Mesothelial cell of epicardium (in vitro differentiated cells): Measurements from ENCODE around the gene MYL6B. TPM values are rescaled to one million over a fixed set of nuclear protein-coding genes. Genes with fewer than 3 reads are reported as not detected.
A peak's percentile ranks its signal among the peaks of the same experiment; 100 is the strongest.

Experiments
- DNase-seq, 2 experiments: peaks; one replicate each; pipeline ENCODE4 v3.0.0; 2021; ENCODE audit warnings: low spot score in 2 of 2; ENCODE audit not compliant: unreplicated experiment in 2 of 2
- H3K27ac Mint-ChIP-seq: 2 replicates; pipeline ENCODE4 v1.8.0; 2021; ENCODE audit warnings: mixed read lengths
- H3K27me3 Mint-ChIP-seq: 2 replicates; pipeline ENCODE4 v1.8.0; 2021; ENCODE audit warnings: low read depth, mixed read lengths
- H3K36me3 Mint-ChIP-seq: 2 replicates; pipeline ENCODE4 v1.8.0; 2021; ENCODE audit warnings: mixed read lengths
- H3K4me1 Mint-ChIP-seq: 2 replicates; pipeline ENCODE4 v1.8.0; 2021; ENCODE audit warnings: mixed read lengths
- H3K4me3 Mint-ChIP-seq: 2 replicates; pipeline ENCODE4 v1.8.0; 2021; ENCODE audit warnings: mild to moderate bottlenecking, moderate library complexity, mixed read lengths
- H3K9me3 Mint-ChIP-seq: 2 replicates; pipeline ENCODE4 v1.8.0; 2021; ENCODE audit warnings: mixed read lengths
- CTCF ChIP-seq: fragments of 200-600 bp; sonication (generic); IDR thresholded peaks from one replicate; pipeline ENCODE4 v1.5.0; 2021; ENCODE audit warnings: antibody characterized with exemption; ENCODE audit not compliant: unreplicated experiment
- total RNA-seq: library from RNA; stranded (reverse); gene quantifications from 3 replicates; pipeline ENCODE4 v1.2.1, GENCODE V29; 2021

MYL6B gene
- total RNA-seq, 1 donor from 2014 or later, result 150 TPM

- H3K27me3 Mint-ChIP-seq, result no peaks in the 10 kb centered on the region
- H3K36me3 Mint-ChIP-seq, result peaks cover 10% of the 10 kb centered on the region
- peaks cover 3% of the 10 kb centered on the region for H3K4me1 Mint-ChIP-seq
- H3K9me3 Mint-ChIP-seq, result no peaks in the 10 kb centered on the region
- peak overlapping the region; percentile 23 for H3K27ac Mint-ChIP-seq
- no peak overlapping the region for H3K4me3 Mint-ChIP-seq
- no peak for TF ChIP-seq CTCF
- DNase-seq, result no peak
Measured at GRCh38 chr12:56202366-56202765, 50.0 kb downstream of the MYL6B start.

GRCh38 chr12:56202838-56203237 is 50.5 kb downstream of the MYL6B start:
- Mint-ChIP-seq H3K27ac (peak overlapping the region; percentile 23), H3K27me3 (no peaks in the 10 kb centered on the region), H3K4me1 (peaks cover 3% of the 10 kb centered on the region), H3K9me3 (no peaks in the 10 kb centered on the region), H3K4me3 (no peak overlapping the region), H3K36me3 (peaks cover 15% of the 10 kb centered on the region)
- no peak for TF ChIP-seq CTCF
- no peak for DNase-seq

GRCh38 chr12:56204275-56204674 is 51.9 kb downstream of the MYL6B start:
- Mint-ChIP-seq H3K4me1 (no peaks in the 10 kb centered on the region), H3K36me3 (peaks cover 18% of the 10 kb centered on the region), H3K9me3 (no peaks in the 10 kb centered on the region), H3K27me3 (no peaks in the 10 kb centered on the region), H3K27ac (no peak overlapping the region), H3K4me3 (no peak overlapping the region)
- no peak for TF ChIP-seq CTCF
- no peak for DNase-seq

GRCh38 chr12:56205445-56205844 is 53.1 kb downstream of the MYL6B start:
- H3K27ac Mint-ChIP-seq, result no peak overlapping the region
- TF ChIP-seq CTCF, result no peak
- H3K4me3 Mint-ChIP-seq, result no peak overlapping the region
- no peaks in the 10 kb centered on the region for H3K9me3 Mint-ChIP-seq
- H3K36me3 Mint-ChIP-seq, result peaks cover 27% of the 10 kb centered on the region
- DNase-seq, result no peak
- no peaks in the 10 kb centered on the region for H3K27me3 Mint-ChIP-seq
- H3K4me1 Mint-ChIP-seq, result no peaks in the 10 kb centered on the region

- no peaks in the 10 kb centered on the region for H3K9me3 Mint-ChIP-seq
- TF ChIP-seq CTCF, result no peak
- H3K4me1 Mint-ChIP-seq, result no peaks in the 10 kb centered on the region
- no peaks in the 10 kb centered on the region for H3K27me3 Mint-ChIP-seq
- no peak overlapping the region for H3K4me3 Mint-ChIP-seq
- no peak for DNase-seq
- no peak overlapping the region for H3K27ac Mint-ChIP-seq
- peaks cover 33% of the 10 kb centered on the region for H3K36me3 Mint-ChIP-seq
Measured at GRCh38 chr12:56206452-56207166, 54.2 kb downstream of the MYL6B start.

Other genes starting within 250 kb of the MYL6B start
- gene PYM1, start 224.7 kb upstream of the MYL6B start, total RNA-seq, result 21.1 to 23.8 TPM (median 22.9 TPM) in 3 replicates
- gene DGKA, start 221.4 kb upstream of the MYL6B start, total RNA-seq, result 29.7 to 42.2 TPM (median 33.5 TPM) in 3 replicates
- gene PMEL, start 186.5 kb upstream of the MYL6B start, total RNA-seq, result 3.6 to 5.3 TPM (median 5.1 TPM) in 3 replicates
- 52.0 to 54.0 TPM (median 52.4 TPM) in 3 replicates for gene CDK2, start 185.8 kb upstream of the MYL6B start, total RNA-seq
- gene RAB5B, start 178.5 kb upstream of the MYL6B start, total RNA-seq, result 99.3 to 104 TPM (median 101 TPM) in 3 replicates
- gene SUOX, start 155.3 kb upstream of the MYL6B start, total RNA-seq, result 37.1 to 38.9 TPM (median 38.1 TPM) in 3 replicates
- 16.2 to 22.5 TPM (median 18.6 TPM) in 3 replicates for gene IKZF4, start 131.5 kb upstream of the MYL6B start, total RNA-seq
- 20.6 to 25.7 TPM (median 25.2 TPM) in 3 replicates for gene RPS26, start 110.7 kb upstream of the MYL6B start, total RNA-seq
- 58.2 to 59.1 TPM (median 59.0 TPM) in 3 replicates for gene ERBB3, start 72.4 kb upstream of the MYL6B start, total RNA-seq
- gene PA2G4, start 48.0 kb upstream of the MYL6B start, total RNA-seq, result 90.4 to 96.7 TPM (median 91.4 TPM) in 3 replicates
- 3,814 to 4,057 TPM (median 4,017 TPM) in 3 replicates for gene RPL41, start 36.0 kb upstream of the MYL6B start, total RNA-seq
- 7.8 to 9.2 TPM (median 8.0 TPM) in 3 replicates for gene ZC3H10, start 34.3 kb upstream of the MYL6B start, total RNA-seq
- gene ESYT1, start 24.3 kb upstream of the MYL6B start, total RNA-seq, result 64.7 to 69.4 TPM (median 67.2 TPM) in 3 replicates
- gene MYL6, start 5.8 kb downstream of the MYL6B start, total RNA-seq, result 800 to 830 TPM (median 827 TPM) in 3 replicates
- gene SMARCC2, start 36.9 kb downstream of the MYL6B start, total RNA-seq, result 158 to 177 TPM (median 171 TPM) in 3 replicates
- gene RNF41, start 69.3 kb downstream of the MYL6B start, total RNA-seq, result 47.1 to 49.6 TPM (median 48.1 TPM) in 3 replicates
- 23.5 to 24.4 TPM (median 23.7 TPM) in 3 replicates for gene NABP2, start 71.8 kb downstream of the MYL6B start, total RNA-seq
- gene SLC39A5, start 77.5 kb downstream of the MYL6B start, total RNA-seq, result 0.76 to 1.3 TPM (median 1.1 TPM) in 3 replicates
- gene ANKRD52, start 105.8 kb downstream of the MYL6B start, total RNA-seq, result 60.7 to 63.2 TPM (median 63.1 TPM) in 3 replicates
- gene COQ10A, start 114.4 kb downstream of the MYL6B start, total RNA-seq, result 11.0 to 15.3 TPM (median 12.5 TPM) in 3 replicates
- 167 to 195 TPM (median 194 TPM) in 3 replicates for gene CS, start 147.7 kb downstream of the MYL6B start, total RNA-seq
- 164 to 174 TPM (median 171 TPM) in 3 replicates for gene CNPY2, start 163.4 kb downstream of the MYL6B start, total RNA-seq
- gene PAN2, start 181.4 kb downstream of the MYL6B start, total RNA-seq, result 60.9 to 76.8 TPM (median 66.4 TPM) in 3 replicates
- 0.51 to 0.76 TPM (median 0.72 TPM) in 3 replicates for gene IL23A, start 186.3 kb downstream of the MYL6B start, total RNA-seq
- gene STAT2, start 207.5 kb downstream of the MYL6B start, total RNA-seq, result 178 to 188 TPM (median 180 TPM) in 3 replicates
- gene APOF, start 210.3 kb downstream of the MYL6B start, total RNA-seq, result not detected in 3 replicates